Tibial nerve (tissue), 4 donors: ENCODE results near the gene LSM12.

ENCODE experiments used
- EP300 ChIP-seq, 2 donors: sonication (generic); formaldehyde crosslinking; IDR thresholded peaks; one replicate each; pipeline ENCODE4 v1.6.1; 2017; ENCODE audit warnings: antibody characterized with exemption in 2 of 2, mild to moderate bottlenecking in 1 of 2
- TF ChIP-seq, protein P1 (sequence below), 5 experiments: fragments of 200-600 bp in 3 of 5; fragments of 450-650 bp in 2 of 5; sonication (generic) in 3 of 5; IDR thresholded peaks; one replicate each; pipeline ENCODE4 v1.5.1; 2016 to 2019; ENCODE audit warnings: antibody characterized with exemption in 5 of 5, mild to moderate bottlenecking in 3 of 5, moderate library complexity in 2 of 5

DNA sequence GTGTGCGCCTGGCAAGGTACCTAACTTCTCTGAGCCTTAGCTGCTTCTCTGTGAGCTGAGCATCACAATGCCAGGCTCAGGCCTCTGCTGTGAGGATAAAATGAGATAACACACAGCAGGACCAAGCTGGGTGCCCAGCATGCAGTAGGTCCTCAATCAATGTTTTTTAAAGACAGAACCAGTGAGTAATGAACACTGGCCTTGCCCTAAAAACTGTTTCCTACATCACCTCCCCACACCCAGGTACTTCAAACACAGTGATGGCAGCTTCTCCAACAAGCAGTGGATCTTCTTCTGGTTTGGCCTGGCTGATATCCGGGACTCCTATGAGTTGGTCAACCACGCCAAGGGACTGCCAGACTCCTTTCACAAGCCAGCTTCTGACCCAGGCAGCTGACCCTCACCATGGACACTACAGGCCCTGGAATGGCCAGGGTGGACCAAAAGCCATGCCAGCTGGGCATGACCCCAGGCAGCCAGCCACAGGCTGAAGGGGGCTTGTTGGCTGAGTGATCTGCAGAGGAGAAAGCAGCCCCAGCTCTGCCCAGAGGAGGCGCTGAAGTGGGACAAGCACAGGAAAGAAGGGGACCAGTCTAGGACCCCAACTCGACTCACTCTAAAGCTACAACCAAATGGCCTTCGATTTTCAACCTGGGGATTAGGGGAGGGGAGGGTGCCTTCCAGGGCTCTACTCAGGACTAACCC is 58.1 kb downstream of the LSM12 start:
- TF ChIP-seq, protein P1, sequence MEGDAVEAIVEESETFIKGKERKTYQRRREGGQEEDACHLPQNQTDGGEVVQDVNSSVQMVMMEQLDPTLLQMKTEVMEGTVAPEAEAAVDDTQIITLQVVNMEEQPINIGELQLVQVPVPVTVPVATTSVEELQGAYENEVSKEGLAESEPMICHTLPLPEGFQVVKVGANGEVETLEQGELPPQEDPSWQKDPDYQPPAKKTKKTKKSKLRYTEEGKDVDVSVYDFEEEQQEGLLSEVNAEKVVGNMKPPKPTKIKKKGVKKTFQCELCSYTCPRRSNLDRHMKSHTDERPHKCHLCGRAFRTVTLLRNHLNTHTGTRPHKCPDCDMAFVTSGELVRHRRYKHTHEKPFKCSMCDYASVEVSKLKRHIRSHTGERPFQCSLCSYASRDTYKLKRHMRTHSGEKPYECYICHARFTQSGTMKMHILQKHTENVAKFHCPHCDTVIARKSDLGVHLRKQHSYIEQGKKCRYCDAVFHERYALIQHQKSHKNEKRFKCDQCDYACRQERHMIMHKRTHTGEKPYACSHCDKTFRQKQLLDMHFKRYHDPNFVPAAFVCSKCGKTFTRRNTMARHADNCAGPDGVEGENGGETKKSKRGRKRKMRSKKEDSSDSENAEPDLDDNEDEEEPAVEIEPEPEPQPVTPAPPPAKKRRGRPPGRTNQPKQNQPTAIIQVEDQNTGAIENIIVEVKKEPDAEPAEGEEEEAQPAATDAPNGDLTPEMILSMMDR (IDR thresholded peaks at IDR 0.05), result no peak
- TF ChIP-seq EP300 (IDR thresholded peaks at IDR 0.05), result no peak
